ENCODE measurements around the gene EYA2. TPM values are rescaled to one million over a fixed set of nuclear protein-coding genes. Genes with fewer than 3 reads are reported as not detected.

The EYA2 gene
- total RNA-seq, 1 donor = not detected

DNA sequence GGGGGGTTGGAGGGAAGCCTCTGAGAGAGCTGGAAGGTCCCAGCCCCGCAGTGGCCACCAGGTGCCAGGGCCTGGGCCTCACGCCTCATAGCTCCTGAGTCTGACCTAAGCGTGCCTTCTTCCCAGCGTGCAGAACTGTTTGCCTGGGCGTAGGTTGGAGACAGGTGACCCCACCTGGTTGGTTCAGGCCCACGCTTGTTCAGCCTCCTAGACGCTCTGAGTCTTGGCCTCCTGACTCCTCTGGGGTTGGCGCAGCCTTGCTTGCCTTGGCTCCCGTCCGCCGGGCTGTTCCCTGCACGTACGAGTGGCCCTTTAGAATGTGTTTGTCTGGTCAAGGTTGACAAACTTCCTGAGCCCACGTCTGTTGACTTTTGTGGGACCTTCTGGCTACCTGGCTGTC, 70.8 kb downstream of the EYA2 start:
- DNase-seq (ENCODE audit: low read depth) = no peak
- no peak overlapping the region for H3K4me3 ChIP-seq (ENCODE audit: low read depth, low read length)
- TF ChIP-seq, protein P1, sequence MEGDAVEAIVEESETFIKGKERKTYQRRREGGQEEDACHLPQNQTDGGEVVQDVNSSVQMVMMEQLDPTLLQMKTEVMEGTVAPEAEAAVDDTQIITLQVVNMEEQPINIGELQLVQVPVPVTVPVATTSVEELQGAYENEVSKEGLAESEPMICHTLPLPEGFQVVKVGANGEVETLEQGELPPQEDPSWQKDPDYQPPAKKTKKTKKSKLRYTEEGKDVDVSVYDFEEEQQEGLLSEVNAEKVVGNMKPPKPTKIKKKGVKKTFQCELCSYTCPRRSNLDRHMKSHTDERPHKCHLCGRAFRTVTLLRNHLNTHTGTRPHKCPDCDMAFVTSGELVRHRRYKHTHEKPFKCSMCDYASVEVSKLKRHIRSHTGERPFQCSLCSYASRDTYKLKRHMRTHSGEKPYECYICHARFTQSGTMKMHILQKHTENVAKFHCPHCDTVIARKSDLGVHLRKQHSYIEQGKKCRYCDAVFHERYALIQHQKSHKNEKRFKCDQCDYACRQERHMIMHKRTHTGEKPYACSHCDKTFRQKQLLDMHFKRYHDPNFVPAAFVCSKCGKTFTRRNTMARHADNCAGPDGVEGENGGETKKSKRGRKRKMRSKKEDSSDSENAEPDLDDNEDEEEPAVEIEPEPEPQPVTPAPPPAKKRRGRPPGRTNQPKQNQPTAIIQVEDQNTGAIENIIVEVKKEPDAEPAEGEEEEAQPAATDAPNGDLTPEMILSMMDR (IDR thresholded peaks at IDR 0.05; ENCODE audit: insufficient read depth, low read depth, low read length) = no peak

DNA sequence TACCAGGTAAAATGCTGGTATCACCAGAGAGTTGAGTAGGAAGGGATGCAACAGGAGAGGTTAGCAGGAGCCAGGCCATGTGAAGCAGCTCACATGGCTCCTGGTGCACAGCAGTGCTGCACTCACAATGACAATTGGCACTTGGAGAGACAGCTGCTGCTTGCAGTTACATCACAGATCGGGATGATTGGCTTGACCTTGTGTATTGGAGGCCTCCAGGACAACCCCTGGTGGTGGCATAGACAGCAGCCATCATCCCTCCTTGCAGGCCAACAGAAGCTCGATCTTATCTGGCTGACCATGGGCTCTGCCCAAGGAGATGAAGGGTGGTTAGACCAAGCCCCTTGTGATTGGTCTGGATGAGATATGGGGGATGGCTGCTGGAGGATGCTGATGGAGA, 73.0 kb downstream of the EYA2 start:
- TF ChIP-seq, protein P1 (IDR thresholded peaks at IDR 0.05; ENCODE audit: insufficient read depth, low read depth, low read length) = no peak
- no peak for DNase-seq (ENCODE audit: low read depth)
- no peak overlapping the region for H3K4me3 ChIP-seq (ENCODE audit: low read depth, low read length)

DNA sequence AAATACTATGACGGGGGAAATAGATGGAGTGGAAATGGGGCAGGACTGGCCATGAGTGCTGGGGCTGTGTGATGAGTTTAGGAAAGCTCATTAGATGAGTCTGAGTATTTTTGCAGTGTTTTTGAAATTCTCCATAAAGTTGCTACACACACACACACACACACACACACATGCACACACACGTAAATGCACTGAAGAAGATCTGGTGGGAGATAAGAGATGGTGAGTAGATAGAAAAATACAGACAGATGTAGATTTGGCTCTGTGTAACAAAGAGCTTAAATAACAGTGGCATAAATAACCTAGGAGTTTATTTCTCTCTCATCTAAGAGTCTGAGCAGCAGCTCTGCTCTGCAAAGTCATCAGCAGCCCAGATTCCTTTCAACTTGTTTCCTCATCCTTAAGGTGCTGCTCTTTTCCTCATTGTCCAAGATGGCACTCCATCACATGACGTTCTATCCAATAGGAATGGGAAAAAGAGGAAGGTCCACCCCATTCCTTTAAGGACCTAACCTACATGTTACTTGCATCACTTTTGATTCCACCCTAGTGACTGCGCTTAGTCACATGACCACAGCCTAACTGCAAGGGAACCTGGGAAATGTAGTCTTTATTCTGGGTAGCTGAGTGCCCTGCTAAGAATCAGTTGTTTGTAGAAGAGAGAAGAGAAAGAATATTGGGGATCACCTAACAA, 76.4 kb downstream of the EYA2 start:
- DNase-seq (ENCODE audit: low read depth) = peak; percentile 88
- TF ChIP-seq, protein P1 (IDR thresholded peaks at IDR 0.05; ENCODE audit: insufficient read depth, low read depth, low read length) = no peak
- H3K4me3 ChIP-seq (ENCODE audit: low read depth, low read length) = no peak overlapping the region

DNA sequence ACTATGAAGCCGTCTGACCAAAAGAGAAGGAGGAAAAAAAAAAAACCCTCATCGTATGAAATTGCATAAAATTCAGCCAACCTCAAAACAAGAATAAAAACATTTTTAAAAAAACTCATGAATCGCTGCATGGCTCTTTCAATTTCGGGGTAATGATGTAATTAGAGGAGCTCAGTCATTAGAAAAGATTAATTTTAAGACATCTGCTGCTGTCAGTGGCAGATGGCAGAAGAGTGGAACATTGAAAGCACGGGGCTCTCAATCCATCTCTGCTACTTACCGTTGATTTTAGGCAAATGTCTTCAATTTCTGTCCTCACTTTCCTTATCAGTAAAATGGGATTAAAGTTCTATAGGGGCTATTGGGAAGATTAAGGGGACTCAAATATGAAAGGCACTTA, 79.1 kb downstream of the EYA2 start:
- no peak for DNase-seq (ENCODE audit: low read depth)
- no peak overlapping the region for H3K4me3 ChIP-seq (ENCODE audit: low read depth, low read length)
- TF ChIP-seq, protein P1 (IDR thresholded peaks at IDR 0.05; ENCODE audit: insufficient read depth, low read depth, low read length) = no peak

DNA sequence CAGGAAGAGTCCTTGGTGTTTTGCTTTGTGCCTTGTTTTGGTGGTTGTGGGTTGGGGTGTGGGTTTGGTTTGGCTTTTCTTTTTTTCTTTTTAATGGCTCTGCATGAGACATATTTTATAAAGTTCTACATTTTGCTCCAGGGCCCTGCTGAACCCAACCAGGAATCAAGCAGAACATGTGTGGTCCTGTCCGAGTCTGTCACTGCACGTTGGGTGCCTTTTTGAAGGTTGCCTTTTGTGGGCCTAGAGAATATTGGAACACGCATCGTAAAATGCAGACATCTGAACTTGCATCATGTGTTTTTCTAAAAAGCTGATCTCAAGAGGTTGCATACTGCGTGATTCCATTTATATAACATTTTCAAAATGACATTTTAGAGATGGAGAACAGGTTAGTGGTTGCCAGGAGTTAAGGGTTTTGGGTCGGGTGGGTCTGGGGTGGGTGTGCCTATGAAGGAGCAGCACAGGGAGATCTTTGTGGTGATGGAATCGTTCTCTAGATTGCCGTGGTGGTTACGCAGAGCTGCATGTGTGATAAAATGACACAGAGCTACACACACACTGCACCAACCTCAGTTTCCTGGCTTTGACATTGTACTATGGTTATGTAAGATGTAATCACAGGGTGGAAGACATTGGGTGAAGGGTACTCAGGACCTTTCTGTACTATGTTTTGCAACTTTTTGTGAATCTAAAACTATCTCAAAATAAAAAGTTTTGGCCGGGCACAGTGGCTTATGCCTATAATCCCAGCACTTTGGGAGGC, 80.2 kb downstream of the EYA2 start:
- DNase-seq (ENCODE audit: low read depth) = no peak
- H3K4me3 ChIP-seq (ENCODE audit: low read depth, low read length) = no peak overlapping the region
- TF ChIP-seq, protein P1 (IDR thresholded peaks at IDR 0.05; ENCODE audit: insufficient read depth, low read depth, low read length) = no peak

DNA sequence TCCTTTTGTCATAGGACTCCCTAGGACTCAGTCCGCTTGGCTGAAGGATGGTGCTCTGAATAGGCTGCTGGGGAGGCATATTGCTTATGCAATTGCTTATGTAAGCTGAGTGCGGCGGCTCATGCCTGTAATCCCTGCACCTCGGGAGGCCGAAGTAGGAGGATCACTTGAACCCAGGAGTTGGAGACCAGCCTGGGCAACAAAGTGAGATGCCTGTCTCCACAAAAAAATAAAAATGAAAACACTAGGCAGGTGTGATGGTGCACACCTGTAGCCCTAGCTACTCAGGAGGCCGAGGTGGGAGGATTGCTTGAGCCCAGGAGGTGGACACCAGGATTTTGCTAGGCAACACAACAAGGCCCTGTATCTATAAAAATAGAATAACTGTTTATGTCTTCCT, 81.3 kb downstream of the EYA2 start:
- TF ChIP-seq, protein P1 (IDR thresholded peaks at IDR 0.05; ENCODE audit: insufficient read depth, low read depth, low read length) = no peak
- H3K4me3 ChIP-seq (ENCODE audit: low read depth, low read length) = no peak overlapping the region
- DNase-seq (ENCODE audit: low read depth) = no peak
